Myocyte (in vitro differentiated cells): ENCODE measurements around the gene EXPH5. TPM values are rescaled to one million over a fixed set of nuclear protein-coding genes. Genes with fewer than 3 reads are reported as not detected.
"Not testable (repeated sequence)": the region's sequence is repeated elsewhere in the genome, so short reads cannot be mapped to it uniquely, and the experiment has no call there.

Source experiments
- DNase-seq: peaks from one replicate; pipeline ENCODE4 v3.0.0-alpha.2; 2012; ENCODE audit warnings: low read depth
- polyA plus RNA-seq: library from polyadenylated mRNA; unstranded; fragments of >200 nt; gene quantifications from one replicate; pipeline ENCODE4 v1.2.1, GENCODE V29; 2012; ENCODE audit warnings: missing spikeins
- total RNA-seq: library from RNA; depleted of rRNA; stranded (reverse); fragments of >200 nt; gene quantifications from 2 replicates; pipeline ENCODE4 v1.2.3, GENCODE V29; 2014

Gene EXPH5, protein sequence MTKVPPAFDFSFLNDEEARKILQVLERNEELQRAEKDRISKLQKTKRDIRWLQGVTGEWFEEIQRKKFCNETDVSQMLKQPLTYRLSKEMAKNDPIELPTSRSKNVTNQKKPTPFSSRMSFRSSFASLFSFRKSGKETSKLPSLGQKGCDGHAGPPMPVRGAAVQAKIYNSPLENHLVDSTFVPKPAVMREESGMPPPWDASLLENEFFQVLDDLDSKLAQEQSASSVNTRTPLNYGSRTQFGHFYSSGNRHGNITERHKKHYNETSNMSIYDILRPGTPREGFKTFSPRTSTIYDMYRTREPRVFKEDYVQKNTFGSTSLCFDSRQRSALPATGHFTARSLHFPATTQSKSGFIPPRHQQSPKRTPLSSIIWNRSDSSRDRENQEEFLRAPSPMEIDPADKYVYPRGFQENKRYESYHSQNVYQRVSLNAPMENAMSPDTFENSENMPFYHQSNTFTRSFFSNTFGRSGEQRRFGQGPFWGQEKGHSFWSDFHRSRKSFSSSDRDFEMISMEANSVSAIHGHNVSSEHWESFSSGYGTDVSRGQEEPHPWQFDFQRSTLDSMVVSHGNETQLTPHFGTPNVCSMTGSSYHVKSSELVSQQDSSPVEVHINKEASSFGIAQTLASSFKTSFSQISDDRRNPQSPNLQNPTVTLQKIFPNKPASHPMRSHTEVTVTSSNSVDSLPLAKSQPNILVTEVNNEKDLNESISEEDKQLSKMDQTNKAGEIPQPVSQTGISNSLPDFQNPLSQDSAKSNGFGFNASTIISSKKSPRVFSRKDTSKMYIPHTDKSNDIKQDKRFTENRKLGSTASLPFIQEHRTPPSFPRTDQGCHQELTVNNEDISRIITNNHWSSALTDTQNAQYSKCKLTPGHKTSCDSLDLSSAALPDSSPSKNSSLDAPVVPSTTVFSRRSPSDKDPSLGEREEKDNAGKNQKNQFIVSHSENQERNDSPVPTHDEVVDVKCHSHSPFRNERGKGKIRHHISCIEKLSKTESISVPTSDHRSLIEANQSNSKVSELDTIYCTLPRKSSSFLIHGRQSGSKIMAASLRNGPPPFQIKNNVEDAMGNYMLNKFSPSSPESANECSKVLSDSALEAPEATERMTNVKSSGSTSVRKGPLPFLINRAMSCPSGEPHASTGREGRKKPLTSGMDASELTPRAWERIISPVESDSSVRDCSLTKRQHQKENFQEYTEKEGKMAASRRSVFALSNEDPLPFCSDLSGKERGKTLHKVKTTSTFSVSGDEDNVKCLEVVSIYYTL (N-terminal part only)
- 1.3 and 1.5 TPM in 2 replicates for total RNA-seq
- 1.2 TPM for polyA plus RNA-seq

GRCh38 chr11:108593214-108593922 lies at the start of gene EXPH5:
Gene EXPH5 (minus strand): TSS chr11:108593768. CDS start chr11:108593536, 232 bp downstream.
- DNase-seq = peak; percentile 86

GRCh38 chr11:108641752-108642151 lies 48.2 kb upstream of the EXPH5 start:
- DNase-seq = not testable (repeated sequence)

- no peak for DNase-seq
Observed at GRCh38 chr11:108639146-108639545, 45.6 kb upstream of the EXPH5 start.

DNA sequence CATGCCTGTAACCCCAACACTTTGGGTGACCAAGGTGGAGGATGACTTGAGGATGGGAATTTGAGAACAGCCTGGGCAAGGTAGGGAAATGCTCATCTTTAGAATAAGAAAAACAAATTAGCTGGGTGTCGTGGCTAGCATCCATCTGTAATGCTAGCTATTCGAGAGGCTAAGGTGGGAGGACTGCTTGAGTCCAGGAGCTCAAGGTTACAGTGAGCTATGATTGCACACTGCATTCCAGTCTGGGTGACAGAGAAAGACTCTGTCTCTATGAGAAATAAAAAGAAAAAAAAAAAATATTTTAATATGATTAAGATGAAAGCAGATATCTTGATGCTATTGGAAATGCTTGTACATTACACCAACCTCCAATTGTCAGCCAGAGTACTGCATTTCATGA lies 42.7 kb upstream of the EXPH5 start:
- no peak for DNase-seq

- no peak for DNase-seq
Observed at GRCh38 chr11:108635106-108635505, 41.5 kb upstream of the EXPH5 start.

GRCh38 chr11:108632041-108632704 lies 38.6 kb upstream of the EXPH5 start:
- peak; percentile 68 for DNase-seq

- DNase-seq = no peak
Observed at GRCh38 chr11:108629274-108629673, 35.7 kb upstream of the EXPH5 start.

- no peak for DNase-seq
Observed at GRCh38 chr11:108628812-108629211, 35.2 kb upstream of the EXPH5 start.

DNA sequence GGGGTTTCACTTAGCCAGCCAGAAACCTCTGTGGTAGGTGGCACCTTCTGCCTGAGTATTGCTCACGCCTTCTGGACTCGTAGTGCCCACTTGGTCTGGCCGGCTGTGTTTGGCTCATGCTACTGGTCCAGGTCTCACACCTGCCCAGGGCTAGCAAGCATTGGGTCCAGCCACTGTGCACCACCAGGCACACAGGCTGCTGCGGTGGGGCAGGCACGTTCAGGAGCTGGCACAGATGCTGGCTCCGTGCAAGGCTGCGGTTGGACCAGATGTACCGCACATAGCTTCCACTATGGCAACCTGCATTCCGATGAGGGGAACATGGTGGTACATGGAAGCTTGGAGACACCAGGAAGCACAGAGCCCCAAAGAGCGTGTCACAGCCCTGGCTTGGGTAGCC lies 34.8 kb upstream of the EXPH5 start:
- no peak for DNase-seq

GRCh38 chr11:108624196-108624925 lies 30.8 kb upstream of the EXPH5 start:
- no peak for DNase-seq

- DNase-seq = no peak
Observed at GRCh38 chr11:108622341-108622740, 28.8 kb upstream of the EXPH5 start.

GRCh38 chr11:108620958-108621772 lies 27.6 kb upstream of the EXPH5 start:
- DNase-seq = no peak

DNA sequence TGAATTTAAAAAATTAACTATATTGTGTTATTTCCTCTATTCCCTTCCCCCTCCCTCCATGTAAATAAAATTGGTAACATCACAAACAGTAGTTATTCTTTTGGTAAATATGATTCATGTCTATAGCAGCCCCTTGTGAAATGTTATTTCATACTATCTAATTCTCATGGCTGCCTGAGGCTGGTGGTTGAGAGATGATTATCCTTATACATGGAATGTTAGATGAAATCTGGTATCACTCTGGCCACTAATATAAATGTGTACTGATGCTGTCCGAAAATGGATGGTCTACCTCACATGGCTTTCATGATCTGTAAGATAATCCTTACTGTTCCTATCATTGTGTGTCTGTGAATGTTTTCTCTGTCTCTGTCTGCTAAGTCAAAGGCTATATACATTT lies 25.0 kb upstream of the EXPH5 start:
- DNase-seq = no peak

- DNase-seq = no peak
Observed at GRCh38 chr11:108617055-108617454, 23.5 kb upstream of the EXPH5 start.

- DNase-seq = peak; percentile 65
Observed at GRCh38 chr11:108616549-108616948, 23.0 kb upstream of the EXPH5 start.

GRCh38 chr11:108614086-108614485 lies 20.5 kb upstream of the EXPH5 start:
- no peak for DNase-seq

GRCh38 chr11:108609682-108610081 lies 16.1 kb upstream of the EXPH5 start:
- peak; percentile 88 for DNase-seq

DNA sequence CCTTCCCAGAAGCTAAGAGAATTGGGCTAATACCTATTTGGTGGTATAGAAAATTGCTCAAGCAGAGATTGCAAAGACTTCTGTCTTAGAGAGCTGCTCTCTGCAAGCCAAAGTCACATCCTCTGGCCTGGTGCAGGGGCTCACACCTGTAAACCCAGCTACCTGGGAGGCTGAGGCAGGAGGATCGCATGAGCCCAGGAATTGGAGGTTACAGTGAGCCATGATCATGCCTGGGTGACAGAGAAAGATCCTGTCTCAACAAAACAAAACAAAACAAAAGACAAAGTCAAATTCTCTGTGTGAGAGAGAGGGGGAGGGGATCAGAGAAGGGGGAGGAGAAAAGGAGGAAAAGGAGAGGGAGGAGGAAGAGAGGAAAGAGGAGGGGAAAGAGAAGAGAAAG lies 15.0 kb upstream of the EXPH5 start:
- no peak for DNase-seq
